KMS-11 (cell line): ENCODE results near the gene EXOC3L1.

ENCODE experiments used
- H2AFZ ChIP-seq: fragments of 200-600 bp; sonication (generic); 2 replicates; pipeline ENCODE4 v1.6.1; 2016; ENCODE audit warnings: antibody characterized with exemption, mixed run types, low read depth
- H3K27ac ChIP-seq: fragments of 200-600 bp; sonication (generic); 2 replicates; pipeline ENCODE4 v1.6.1; 2016; ENCODE audit warnings: mild to moderate bottlenecking, mixed run types
- H3K27me3 ChIP-seq: fragments of 200-600 bp; sonication (generic); 2 replicates; pipeline ENCODE4 v1.6.1; 2017; ENCODE audit warnings: mild to moderate bottlenecking, low read depth, mixed run types, moderate library complexity; ENCODE audit not compliant: insufficient read depth
- H3K36me3 ChIP-seq: fragments of 200-600 bp; sonication (generic); 2 replicates; pipeline ENCODE4 v1.6.1; 2017; ENCODE audit warnings: mild to moderate bottlenecking, mixed run types; ENCODE audit not compliant: insufficient read depth
- H3K4me1 ChIP-seq: fragments of 200-600 bp; sonication (generic); 2 replicates; pipeline ENCODE4 v1.6.1; 2016; ENCODE audit warnings: mild to moderate bottlenecking, low read depth, mixed run types; ENCODE audit not compliant: poor library complexity, severe bottlenecking
- H3K4me2 ChIP-seq: fragments of 200-600 bp; sonication (generic); 2 replicates; pipeline ENCODE4 v1.7.0; 2016; ENCODE audit warnings: mild to moderate bottlenecking, mixed run types
- H3K4me3 ChIP-seq: fragments of 200-600 bp; sonication (generic); IDR thresholded peaks from 2 replicates; pipeline ENCODE4 v1.6.1; 2017; ENCODE audit warnings: low read depth, low read length, mixed read lengths; ENCODE audit not compliant: insufficient read depth
- H3K79me2 ChIP-seq: fragments of 200-600 bp; sonication (generic); 2 replicates; pipeline ENCODE4 v1.6.1; 2016; ENCODE audit warnings: low read depth, mixed run types; ENCODE audit not compliant: insufficient read depth
- H3K9ac ChIP-seq: fragments of 200-600 bp; sonication (generic); 2 replicates; pipeline ENCODE4 v1.6.1; 2016; ENCODE audit warnings: mild to moderate bottlenecking, mixed run types
- H4K20me1 ChIP-seq: fragments of 200-600 bp; sonication (generic); 2 replicates; pipeline ENCODE4 v1.6.1; 2016; ENCODE audit warnings: mild to moderate bottlenecking, mixed run types; ENCODE audit not compliant: insufficient read depth
- CTCF ChIP-seq: fragments of 200-600 bp; sonication (generic); conservative IDR thresholded peaks from 2 replicates; pipeline ENCODE4 v1.6.1; 2017; ENCODE audit warnings: low read depth, mild to moderate bottlenecking, antibody characterized with exemption, low read length, moderate library complexity, mixed read lengths

The EXOC3L1 gene

GRCh38 chr16:67185651-67186134, 4.2 kb downstream of the EXOC3L1 start:
- Histone ChIP-seq H3K79me2 (no peaks in the 10 kb centered on the region), H3K9ac (no peak overlapping the region), H3K4me1 (peaks cover 9% of the 10 kb centered on the region), H2AFZ (no peak overlapping the region), H3K4me2 (no peak overlapping the region; the same call in 1 of the 2 replicates), H3K36me3 (no peaks in the 10 kb centered on the region), H3K27me3 (peaks cover 17% of the 10 kb centered on the region; the same call in 1 of the 2 replicates), H3K4me3 (no peak overlapping the region), H4K20me1 (no peaks in the 10 kb centered on the region), H3K27ac (no peak overlapping the region)
- TF ChIP-seq CTCF: peak; percentile 59

GRCh38 chr16:67184995-67185650, 4.8 kb downstream of the EXOC3L1 start:
- peaks cover 9% of the 10 kb centered on the region for H3K4me1 ChIP-seq
- no peak overlapping the region for H2AFZ ChIP-seq
- H3K36me3 ChIP-seq: no peaks in the 10 kb centered on the region
- peak overlapping the region; percentile 97; the same call in 1 of the 2 replicates for H3K4me2 ChIP-seq
- TF ChIP-seq CTCF: peak; percentile 73
- H3K9ac ChIP-seq: no peak overlapping the region
- H3K27me3 ChIP-seq: peaks cover 17% of the 10 kb centered on the region; the same call in 1 of the 2 replicates
- no peak overlapping the region for H3K27ac ChIP-seq
- no peaks in the 10 kb centered on the region for H3K79me2 ChIP-seq
- no peaks in the 10 kb centered on the region for H4K20me1 ChIP-seq
- no peak overlapping the region for H3K4me3 ChIP-seq

GRCh38 chr16:67184453-67184994, 5.4 kb downstream of the EXOC3L1 start:
- Histone ChIP-seq H3K4me3 (no peak overlapping the region), H3K4me2 (peak overlapping the region; percentile 97), H4K20me1 (no peaks in the 10 kb centered on the region), H2AFZ (peak overlapping the region; percentile 55), H3K36me3 (no peaks in the 10 kb centered on the region), H3K27me3 (peaks cover 17% of the 10 kb centered on the region; the same call in 1 of the 2 replicates), H3K79me2 (no peaks in the 10 kb centered on the region), H3K27ac (no peak overlapping the region), H3K9ac (0 out of 2 replicates have a peak overlapping the region, but pooled peaks have one; percentile 61), H3K4me1 (peaks cover 9% of the 10 kb centered on the region)
- TF ChIP-seq CTCF: no peak

GRCh38 chr16:67183627-67184452, 6.1 kb downstream of the EXOC3L1 start, which contains the start of gene MATCAP1:
TSS of gene MATCAP1 (minus strand) at chr16:67183963. CDS start at chr16:67180610, 3,353 bp downstream.
- Histone ChIP-seq H3K4me2 (peak within 1 kb of the TSS; percentile 97), H3K27me3 (peaks cover 17% of the 10 kb centered on the region; the same call in 1 of the 2 replicates), H3K27ac (peak within 1 kb of the TSS; percentile 40; the same call in 1 of the 2 replicates), H3K79me2 (no peaks in the 10 kb centered on the region), H2AFZ (peak within 1 kb of the TSS; percentile 55), H3K4me1 (peaks cover 9% of the 10 kb centered on the region), H3K9ac (peak within 1 kb of the TSS; percentile 61; the same call in 1 of the 2 replicates), H3K4me3 (no peak within 1 kb of the TSS), H3K36me3 (no peaks in the 10 kb centered on the region), H4K20me1 (no peaks in the 10 kb centered on the region)
- no peak for TF ChIP-seq CTCF
